Peyer's patch (tissue), 4 donors: ENCODE data around the gene MEN1. TPM values are rescaled to one million over a fixed set of nuclear protein-coding genes. Genes with fewer than 3 reads are reported as not detected.

Source experiments
- DNase-seq, 3 donors: peaks; one replicate each; pipeline ENCODE4 v3.0.0-alpha.2; 2017 to 2019
- H3K27ac ChIP-seq, 4 donors: fragments of 200-600 bp; sonication (generic); one replicate each; pipeline ENCODE4 v1.5.1; 2016 to 2019
- H3K27me3 ChIP-seq, 2 donors: fragments of 200-600 bp; sonication (generic); one replicate each; pipeline ENCODE4 v1.5.1; 2019
- H3K36me3 ChIP-seq, 3 donors: fragments of 200-600 bp; sonication (generic); one replicate each; pipeline ENCODE4 v1.5.1; 2016 to 2019
- H3K4me1 ChIP-seq, 4 donors: fragments of 200-600 bp; sonication (generic); one replicate each; pipeline ENCODE4 v1.5.1; 2016 to 2019
- H3K4me3 ChIP-seq, 4 donors: fragments of 200-600 bp; sonication (generic); 1 replicate in 3 of 4; 2 replicates in 1 of 4; pipeline ENCODE4 v1.5.1; 2016 to 2019; ENCODE audit warnings: mild to moderate bottlenecking in 1 of 4
- H3K9me3 ChIP-seq, 4 donors: fragments of 200-600 bp; sonication (generic); one replicate each; pipeline ENCODE4 v1.5.1; 2016 to 2019; ENCODE audit warnings: mild to moderate bottlenecking in 1 of 4
- CTCF ChIP-seq, 6 experiments: fragments of 450-650 bp in 4 of 6; fragments of 200-600 bp in 2 of 6; sonication (generic) in 1 of 6; IDR thresholded peaks; one replicate each; pipeline ENCODE4 v1.5.1; 2017 to 2019; ENCODE audit warnings: antibody characterized with exemption in 6 of 6, mild to moderate bottlenecking in 3 of 6, moderate library complexity in 1 of 6
- POLR2A ChIP-seq, 2 donors: fragments of 450-650 bp; IDR thresholded peaks; one replicate each; pipeline ENCODE4 v1.5.1; 2017; ENCODE audit warnings: antibody characterized with exemption in 2 of 2, mild to moderate bottlenecking in 2 of 2, moderate library complexity in 2 of 2
- total RNA-seq, 4 donors: library from RNA; depleted of rRNA; stranded (reverse); fragments of >200 nt; gene quantifications; one replicate each; pipeline ENCODE4 v1.1.0, GENCODE V29; 2016

MEN1 gene
- total RNA-seq, 4 donors from 2014 or later, result 20.3 to 47.0 (median 31.9) TPM

GRCh38 chr11:64852804-64853509 lies 42.6 kb upstream of the MEN1 start:
- Histone ChIP-seq H3K4me3 (no peak overlapping the region), H3K4me1 (peaks cover 27 to 98% (median 88%) of the 10 kb centered on the region in 4 donors), H3K27ac (peak overlapping the region; percentile 78 to 95 (median 88)), H3K9me3 (peaks cover 0 to 2% (median 0%) of the 10 kb centered on the region in 4 donors), H3K27me3 (no peaks in the 10 kb centered on the region), H3K36me3 (peaks cover 0 to 29% (median 0%) of the 10 kb centered on the region in 3 donors)
- DNase-seq, result peak in 1 of 3 donors; percentile 60
- TF ChIP-seq CTCF (IDR thresholded peaks at IDR 0.05) (no peak), POLR2A (IDR thresholded peaks at IDR 0.05) (no peak)

GRCh38 chr11:64851831-64852351 lies 41.5 kb upstream of the MEN1 start:
- peak in 2 of 3 donors; percentile 82 to 88 for DNase-seq
- Histone ChIP-seq H3K4me3 (peak overlapping the region in 1 of 4 donors; percentile 12), H3K27me3 (no peaks in the 10 kb centered on the region), H3K27ac (peak overlapping the region; percentile 51 to 95 (median 88)), H3K4me1 (peaks cover 26 to 97% (median 85%) of the 10 kb centered on the region in 4 donors), H3K9me3 (peaks cover 0 to 2% (median 0%) of the 10 kb centered on the region in 4 donors), H3K36me3 (peaks cover 0 to 20% (median 0%) of the 10 kb centered on the region in 3 donors)
- TF ChIP-seq CTCF (IDR thresholded peaks at IDR 0.05), result no peak
- TF ChIP-seq POLR2A (IDR thresholded peaks at IDR 0.05), result no peak

- peak overlapping the region; percentile 51 to 95 (median 88) for H3K27ac ChIP-seq
- peak in 2 of 3 donors; percentile 87 to 89 for DNase-seq
- H3K4me1 ChIP-seq, result peaks cover 17 to 91% (median 77%) of the 10 kb centered on the region in 4 donors
Observed at GRCh38 chr11:64850979-64851567, 40.7 kb upstream of the MEN1 start.

GRCh38 chr11:64849598-64850356 lies 39.4 kb upstream of the MEN1 start:
- Histone ChIP-seq H3K27ac (peak overlapping the region in 2 of 4 donors; percentile 12 to 94), H3K9me3 (no peaks in the 10 kb centered on the region), H3K27me3 (no peaks in the 10 kb centered on the region), H3K4me3 (no peak overlapping the region), H3K4me1 (peaks cover 10 to 83% (median 66%) of the 10 kb centered on the region in 4 donors), H3K36me3 (peaks cover 0 to 19% (median 0%) of the 10 kb centered on the region in 3 donors)
- DNase-seq, result no peak
- TF ChIP-seq POLR2A (IDR thresholded peaks at IDR 0.05) (no peak), CTCF (IDR thresholded peaks at IDR 0.05) (no peak)

More at GRCh38 chr11:64850979-64851567, 40.7 kb upstream of the MEN1 start:
- Histone ChIP-seq H3K9me3 (no peaks in the 10 kb centered on the region), H3K4me3 (peak overlapping the region in 1 of 4 donors; percentile 12), H3K36me3 (peaks cover 0 to 19% (median 0%) of the 10 kb centered on the region in 3 donors), H3K27me3 (no peaks in the 10 kb centered on the region)
- no peak for TF ChIP-seq CTCF (IDR thresholded peaks at IDR 0.05)
- TF ChIP-seq POLR2A (IDR thresholded peaks at IDR 0.05), result no peak
